PC-3 (cell line): ENCODE results near the gene RAPGEF3. TPM values are rescaled to one million over a fixed set of nuclear protein-coding genes. Genes with fewer than 3 reads are reported as not detected.
A peak's percentile ranks its signal among the peaks of the same experiment; 100 is the strongest.

ENCODE experiments used
- ATAC-seq: fragments of 200-7000 bp; cut with Tn5 transposase; 2 replicates; pipeline ENCODE4 v1.9.1; 2020; ENCODE audit warnings: mild to moderate bottlenecking, moderate library complexity
- BruUV-seq: library from RNA; stranded (reverse); fragments of 400-500 nt; replicated peaks from 2 replicates; lab custom pipeline; 2021; lab: Mats Ljungman, UMichigan
- CTCF ChIA-PET: fragments of 300-600 bp; sonication (Branson Sonifier 250); formaldehyde crosslinking; loops from one replicate; lab custom pipeline; 2022; ENCODE audit warnings: antibody characterized with exemption; lab: Charles Lee
- POLR2A ChIA-PET: fragments of 300-600 bp; sonication (Branson Sonifier 250); formaldehyde crosslinking; loops from one replicate; lab custom pipeline; 2022; ENCODE audit warnings: antibody characterized with exemption; ENCODE audit not compliant: unreplicated experiment; lab: Charles Lee
- DNase-seq: peaks from one replicate; pipeline ENCODE4 v3.0.0-alpha.2; 2015
- H2AFZ ChIP-seq: fragments of 300-600 bp; sonication (generic); 2 replicates; pipeline ENCODE4 v1.6.0; 2016; ENCODE audit warnings: antibody characterized with exemption, low read length
- H3F3A ChIP-seq: fragments of 300-600 bp; sonication (generic); one replicate; pipeline ENCODE4 v1.6.0; 2017; ENCODE audit warnings: antibody characterized with exemption, low read length, control low read depth, mild to moderate bottlenecking; ENCODE audit not compliant: unreplicated experiment
- H3K27ac ChIP-seq: fragments of 300-600 bp; sonication (generic); 2 replicates; pipeline ENCODE4 v1.5.1; 2016; ENCODE audit warnings: mild to moderate bottlenecking, low read length
- H3K27me3 ChIP-seq: fragments of 300-600 bp; sonication (generic); 2 replicates; pipeline ENCODE4 v1.6.1; 2016; ENCODE audit warnings: low read length, mixed read lengths
- H3K36me3 ChIP-seq: fragments of 300-600 bp; sonication (generic); 2 replicates; pipeline ENCODE4 v1.6.1; 2016; ENCODE audit warnings: low read depth, mixed run types, low read length, mixed read lengths
- H3K4me1 ChIP-seq: fragments of 300-600 bp; sonication (generic); 2 replicates; pipeline ENCODE4 v1.5.1; 2016; ENCODE audit warnings: low read length; ENCODE audit not compliant: insufficient read depth
- H3K4me2 ChIP-seq: fragments of 300-600 bp; sonication (generic); 2 replicates; pipeline ENCODE4 v1.6.0; 2016; ENCODE audit warnings: low read length
- H3K4me3 ChIP-seq: fragments of 300-600 bp; sonication (generic); 2 replicates; pipeline ENCODE4 v1.5.1; 2016; ENCODE audit warnings: mild to moderate bottlenecking, low read length, mixed read lengths
- H3K79me2 ChIP-seq: fragments of 300-600 bp; sonication (generic); 2 replicates; pipeline ENCODE4 v1.6.1; 2017; ENCODE audit warnings: low read length, mixed read lengths
- H3K9ac ChIP-seq: fragments of 300-600 bp; sonication (generic); 2 replicates; pipeline ENCODE4 v1.6.0; 2016; ENCODE audit warnings: mild to moderate bottlenecking, low read length
- H3K9me2 ChIP-seq: fragments of 300-600 bp; sonication (generic); replicated peaks from 2 replicates; pipeline ENCODE4 v1.6.1; 2016; ENCODE audit warnings: mixed run types, low read length, mixed read lengths
- H3K9me3 ChIP-seq: fragments of 300-600 bp; sonication (generic); 2 replicates; pipeline ENCODE4 v1.6.1; 2016; ENCODE audit warnings: low read length, mixed read lengths
- H4K20me1 ChIP-seq: fragments of 300-600 bp; sonication (generic); 2 replicates; pipeline ENCODE4 v1.6.1; 2016; ENCODE audit warnings: low read length, mixed read lengths
- EZH2 ChIP-seq: fragments of 300-600 bp; sonication (generic); IDR thresholded peaks from one replicate; pipeline ENCODE4 v1.6.1; 2017; ENCODE audit warnings: antibody characterized with exemption, mild to moderate bottlenecking, low read length; ENCODE audit not compliant: unreplicated experiment
- EZH2phosphoT487 ChIP-seq: fragments of 300-600 bp; sonication (generic); IDR thresholded peaks from 2 replicates; pipeline ENCODE4 v1.6.1; 2018; ENCODE audit warnings: mild to moderate bottlenecking, antibody characterized with exemption, low read length, borderline replicate concordance
- intact Hi-C: fragments of 100-400 bp; cut with micrococcal nuclease; formaldehyde crosslinking; loops from 2 replicates; pipeline ENCODE4 v1.9.0; 2023
- total RNA-seq: library from RNA; depleted of rRNA; stranded (reverse); fragments of >200 nt; gene quantifications from 2 replicates; pipeline ENCODE4 v1.2.3, GENCODE V29; 2014
- TF ChIP-seq, protein P1 (sequence below): fragments of 300-600 bp; sonication (generic); conservative IDR thresholded peaks from 2 replicates; pipeline ENCODE4 v1.5.1; 2017; ENCODE audit warnings: antibody characterized with exemption, low read depth, mild to moderate bottlenecking, low read length

The RAPGEF3 gene
- total RNA-seq, 1 experiment from 2014 or later = 6.7 TPM

DNA sequence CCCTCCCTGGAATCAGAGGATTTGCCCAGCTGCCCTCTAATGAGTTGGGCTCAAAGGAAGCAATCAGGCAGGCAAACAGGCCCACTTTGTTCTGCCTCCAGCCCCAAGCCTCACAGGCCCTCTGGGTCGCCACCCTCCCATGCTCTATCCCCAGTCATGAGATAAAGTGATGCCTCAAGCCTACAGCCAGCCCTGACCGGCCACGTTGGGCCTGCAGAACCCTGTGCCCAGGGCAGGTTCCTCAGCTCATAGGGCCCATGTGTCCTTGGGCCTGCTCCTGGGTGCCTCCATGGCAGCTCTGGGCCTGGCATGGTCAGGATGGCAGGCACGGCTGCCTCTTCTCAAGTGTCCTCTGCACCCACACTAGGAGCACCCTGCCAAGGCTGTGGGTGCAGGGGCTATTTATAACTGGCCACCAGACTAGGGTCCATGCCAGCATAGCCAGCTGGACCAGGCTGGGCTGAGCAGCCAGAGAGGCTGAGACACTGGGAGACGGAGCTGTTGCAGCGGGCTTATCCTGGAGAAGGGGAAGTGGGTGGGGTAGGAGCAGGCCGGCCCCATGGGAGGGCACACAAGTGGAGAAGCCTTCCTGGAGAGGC is 40.8 kb upstream of the RAPGEF3 start:
- no peak for ATAC-seq
- ChIA-PET CTCF (no interaction called here), POLR2A (no interaction called here)
- Histone ChIP-seq H3K79me2 (peaks cover 48% of the 10 kb centered on the region), H3K4me1 (no peaks in the 10 kb centered on the region), H3K27me3 (no peaks in the 10 kb centered on the region), H2AFZ (no peak overlapping the region), H4K20me1 (peaks cover 12% of the 10 kb centered on the region; the same call in 1 of the 2 replicates), H3K9me3 (no peaks in the 10 kb centered on the region), H3K4me2 (no peak overlapping the region), H3K27ac (no peak overlapping the region), H3F3A (no peaks in the 10 kb centered on the region), H3K36me3 (peaks cover 5% of the 10 kb centered on the region; the same call in 1 of the 2 replicates), H3K9ac (no peak overlapping the region), H3K4me3 (no peak overlapping the region), H3K9me2 (no peaks in the 10 kb centered on the region)
- no peak for DNase-seq
- no TSS peak for BruUV-seq
- TF ChIP-seq, protein P1, sequence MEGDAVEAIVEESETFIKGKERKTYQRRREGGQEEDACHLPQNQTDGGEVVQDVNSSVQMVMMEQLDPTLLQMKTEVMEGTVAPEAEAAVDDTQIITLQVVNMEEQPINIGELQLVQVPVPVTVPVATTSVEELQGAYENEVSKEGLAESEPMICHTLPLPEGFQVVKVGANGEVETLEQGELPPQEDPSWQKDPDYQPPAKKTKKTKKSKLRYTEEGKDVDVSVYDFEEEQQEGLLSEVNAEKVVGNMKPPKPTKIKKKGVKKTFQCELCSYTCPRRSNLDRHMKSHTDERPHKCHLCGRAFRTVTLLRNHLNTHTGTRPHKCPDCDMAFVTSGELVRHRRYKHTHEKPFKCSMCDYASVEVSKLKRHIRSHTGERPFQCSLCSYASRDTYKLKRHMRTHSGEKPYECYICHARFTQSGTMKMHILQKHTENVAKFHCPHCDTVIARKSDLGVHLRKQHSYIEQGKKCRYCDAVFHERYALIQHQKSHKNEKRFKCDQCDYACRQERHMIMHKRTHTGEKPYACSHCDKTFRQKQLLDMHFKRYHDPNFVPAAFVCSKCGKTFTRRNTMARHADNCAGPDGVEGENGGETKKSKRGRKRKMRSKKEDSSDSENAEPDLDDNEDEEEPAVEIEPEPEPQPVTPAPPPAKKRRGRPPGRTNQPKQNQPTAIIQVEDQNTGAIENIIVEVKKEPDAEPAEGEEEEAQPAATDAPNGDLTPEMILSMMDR = no peak
- TF ChIP-seq EZH2 = no peak
- TF ChIP-seq EZH2phosphoT487 = no peak
- intact Hi-C loops = no loop called here

DNA sequence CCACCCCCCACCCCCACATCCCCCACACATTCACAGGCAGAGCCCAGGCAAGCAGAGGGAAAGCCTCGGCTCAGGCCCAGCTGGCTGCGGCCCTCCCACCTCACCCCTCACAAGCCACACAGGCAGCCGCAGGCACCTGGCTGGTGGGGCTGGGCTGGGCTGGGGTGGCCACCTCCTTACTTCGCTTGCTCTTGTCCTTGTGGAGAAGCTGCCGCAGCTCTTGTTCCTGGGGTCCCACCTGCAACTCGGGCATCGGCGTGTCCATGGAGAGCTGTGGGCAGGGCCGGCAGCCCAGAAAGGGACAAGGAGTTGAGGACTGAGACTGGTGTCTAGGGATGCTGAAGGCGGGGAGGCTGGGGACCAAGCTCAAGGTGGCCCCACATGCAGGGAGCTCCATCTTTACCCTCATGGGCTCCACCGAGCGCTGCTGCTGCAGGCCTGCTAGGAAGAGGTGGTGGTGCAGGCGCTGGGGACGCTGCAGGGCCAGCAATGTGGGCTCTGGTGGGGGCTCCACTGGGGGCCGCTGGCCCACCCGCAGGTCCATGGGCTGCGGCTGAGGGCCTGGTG is 39.8 kb upstream of the RAPGEF3 start:
- Histone ChIP-seq H3K9me3 (no peaks in the 10 kb centered on the region), H3K9ac (no peak overlapping the region), H2AFZ (no peak overlapping the region), H3F3A (no peaks in the 10 kb centered on the region), H3K27me3 (no peaks in the 10 kb centered on the region), H3K4me2 (no peak overlapping the region), H4K20me1 (peaks cover 7% of the 10 kb centered on the region; the same call in 1 of the 2 replicates), H3K36me3 (peaks cover 11% of the 10 kb centered on the region; the same call in 1 of the 2 replicates), H3K9me2 (no peaks in the 10 kb centered on the region), H3K4me1 (no peaks in the 10 kb centered on the region), H3K79me2 (peaks cover 38% of the 10 kb centered on the region), H3K4me3 (no peak overlapping the region), H3K27ac (no peak overlapping the region)
- intact Hi-C loops = no loop called here
- no peak for DNase-seq
- no peak for ATAC-seq
- POLR2A ChIA-PET = no interaction called here
- no TSS peak for BruUV-seq
- CTCF ChIA-PET = interaction anchor here (1.4 kb wide), 1 partner anchor 40 kb away, joined by 15 read pairs; no protein-coding TSS in a partner anchor
- TF ChIP-seq, protein P1 = no peak
- TF ChIP-seq EZH2 (no peak), EZH2phosphoT487 (no peak)

DNA sequence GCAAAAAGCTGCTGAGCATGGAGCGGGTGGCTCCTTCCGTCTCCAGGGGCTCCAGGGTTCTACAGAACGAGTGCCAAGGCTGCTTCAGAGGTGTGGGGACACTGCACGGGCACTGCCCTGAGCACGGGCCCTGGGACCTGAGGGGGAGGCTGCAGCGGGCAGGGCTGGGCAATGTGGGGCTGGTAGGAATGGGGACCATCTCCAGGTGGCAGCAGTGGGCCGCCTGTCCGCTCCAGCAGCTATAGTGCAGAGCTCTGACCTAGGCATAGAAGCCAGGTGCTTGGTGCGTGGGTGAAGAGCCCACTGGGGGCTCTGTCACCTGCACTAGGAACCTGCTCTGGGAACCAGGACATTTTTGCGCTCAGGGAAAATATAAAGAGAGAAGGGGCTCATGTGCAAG is 38.8 kb upstream of the RAPGEF3 start:
- no peaks in the 10 kb centered on the region for H3K4me1 ChIP-seq
- H3K27me3 ChIP-seq = no peaks in the 10 kb centered on the region
- H3K4me3 ChIP-seq = no peak overlapping the region
- POLR2A ChIA-PET = no interaction called here
- peaks cover 7% of the 10 kb centered on the region; the same call in 1 of the 2 replicates for H4K20me1 ChIP-seq
- H3K79me2 ChIP-seq = peaks cover 28% of the 10 kb centered on the region
- intact Hi-C loops = loop anchor here (1.0 kb wide), 1 partner anchor 40 kb away; no protein-coding TSS in a partner anchor
- ATAC-seq (peak; percentile 65), DNase-seq (peak; percentile 20)
- TF ChIP-seq EZH2phosphoT487 (no peak), EZH2 (no peak)
- TF ChIP-seq, protein P1 = peak; percentile 56
- CTCF ChIA-PET = interaction anchor here (1.4 kb wide), 1 partner anchor 41 kb away, joined by 15 read pairs; no protein-coding TSS in a partner anchor
- H3K9ac ChIP-seq = no peak overlapping the region
- H3K36me3 ChIP-seq = peaks cover 15% of the 10 kb centered on the region; the same call in 1 of the 2 replicates
- BruUV-seq = no TSS peak
- no peaks in the 10 kb centered on the region for H3K9me2 ChIP-seq
- H3K4me2 ChIP-seq = no peak overlapping the region
- H3K27ac ChIP-seq = no peak overlapping the region
- no peaks in the 10 kb centered on the region for H3F3A ChIP-seq
- H3K9me3 ChIP-seq = no peaks in the 10 kb centered on the region
- H2AFZ ChIP-seq = no peak overlapping the region
